Choroid plexus epithelial cell (primary cell): ENCODE results near the gene TNIP3.
"Not testable (repeated sequence)": the region's sequence is repeated elsewhere in the genome, so short reads cannot be mapped to it uniquely, and the experiment has no call there.

Source experiments
- DNase-seq: peaks from one replicate; pipeline ENCODE4 v3.0.0-alpha.2; 2010; ENCODE audit warnings: low read depth
- H3K4me3 ChIP-seq: 2 replicates; pipeline ENCODE4 v1.5.1; 2011; ENCODE audit warnings: low read depth, mild to moderate bottlenecking, control low read depth, low read length, moderate library complexity
- CTCF ChIP-seq: conservative IDR thresholded peaks from 2 replicates; pipeline ENCODE4 v1.5.1; 2011; ENCODE audit warnings: low read depth, mild to moderate bottlenecking, control low read depth, inconsistent platforms, low read length, moderate library complexity

TNIP3 gene

GRCh38 chr4:121180558-121180957 is 16.4 kb upstream of the TNIP3 start:
- no peak for DNase-seq
- no peak for TF ChIP-seq CTCF
- no peak overlapping the region for H3K4me3 ChIP-seq

DNA sequence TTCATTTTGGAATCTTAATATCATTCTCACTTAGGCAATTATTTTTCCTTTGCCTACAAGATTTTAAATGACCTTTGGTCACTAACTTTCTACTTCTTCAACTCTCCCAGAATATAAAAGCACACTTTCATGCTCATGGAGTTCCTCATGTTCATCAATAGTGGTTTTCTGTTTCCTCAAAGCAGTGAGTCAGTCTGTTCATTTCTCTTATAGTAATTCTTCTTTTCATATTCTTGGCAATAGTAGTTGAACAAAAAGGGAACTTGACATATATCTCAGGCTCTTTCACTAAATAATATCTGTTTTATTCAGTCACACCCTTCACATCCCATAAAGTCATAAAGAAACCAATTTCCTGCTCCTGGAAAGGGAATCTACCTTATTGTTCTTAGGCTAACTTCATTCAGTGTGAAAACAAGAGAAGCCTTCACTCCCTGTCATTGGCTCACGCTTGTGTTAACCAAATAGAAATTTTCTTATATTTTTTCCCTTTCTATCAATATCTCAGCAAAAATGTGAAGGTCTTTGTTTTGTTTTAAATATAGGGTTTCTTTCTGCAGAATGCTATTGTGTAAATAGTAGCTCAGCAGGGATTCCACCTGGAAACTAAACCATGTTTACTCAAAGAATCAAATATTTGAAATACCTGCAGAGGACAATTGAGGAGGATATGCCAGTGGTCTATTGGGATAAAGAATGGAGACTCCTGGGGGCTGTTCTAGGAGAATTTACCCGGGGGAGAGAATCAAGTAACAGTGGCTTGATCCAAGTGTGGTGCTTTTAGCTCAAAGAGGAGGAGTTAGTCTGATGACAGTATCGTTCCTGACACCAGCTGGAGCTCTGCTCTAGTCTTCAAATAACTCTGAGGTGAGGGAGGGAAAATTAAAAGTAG is 13.4 kb upstream of the TNIP3 start:
- TF ChIP-seq CTCF: no peak
- peak; percentile 49 for DNase-seq
- no peak overlapping the region for H3K4me3 ChIP-seq

- no peak overlapping the region for H3K4me3 ChIP-seq
- no peak for DNase-seq
Measured at GRCh38 chr4:121176082-121176934, 12.2 kb upstream of the TNIP3 start.

DNA sequence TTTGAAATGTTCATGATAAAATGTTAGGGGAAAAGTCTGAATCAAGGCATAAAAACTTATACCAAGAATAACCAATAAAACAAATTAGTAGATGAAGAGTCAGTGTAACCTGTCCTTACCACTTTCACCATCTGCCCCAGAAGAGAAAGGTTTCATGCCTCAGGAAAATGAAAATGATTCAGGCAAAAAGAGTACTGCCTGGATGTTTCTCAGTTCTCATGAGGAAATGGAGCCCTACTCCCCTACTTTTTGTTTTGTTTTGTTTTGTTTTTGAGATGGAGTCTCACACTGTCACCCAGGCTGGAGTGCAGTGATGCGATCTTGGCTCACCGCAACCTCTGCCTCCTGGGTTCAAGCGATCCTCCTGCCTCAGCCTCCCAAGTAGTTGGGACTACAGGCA is 7.4 kb upstream of the TNIP3 start:
- not testable (repeated sequence) for DNase-seq, H3K4me3 ChIP-seq

More at GRCh38 chr4:121176082-121176934, 12.2 kb upstream of the TNIP3 start:
- no peak for TF ChIP-seq CTCF

GRCh38 chr4:121168446-121169281 is 4.5 kb upstream of the TNIP3 start:
- no peak overlapping the region for H3K4me3 ChIP-seq
- TF ChIP-seq CTCF: no peak
- DNase-seq: no peak

GRCh38 chr4:121166976-121167375 is 2.9 kb upstream of the TNIP3 start:
- DNase-seq: no peak
- H3K4me3 ChIP-seq: no peak overlapping the region
- TF ChIP-seq CTCF: no peak

DNA sequence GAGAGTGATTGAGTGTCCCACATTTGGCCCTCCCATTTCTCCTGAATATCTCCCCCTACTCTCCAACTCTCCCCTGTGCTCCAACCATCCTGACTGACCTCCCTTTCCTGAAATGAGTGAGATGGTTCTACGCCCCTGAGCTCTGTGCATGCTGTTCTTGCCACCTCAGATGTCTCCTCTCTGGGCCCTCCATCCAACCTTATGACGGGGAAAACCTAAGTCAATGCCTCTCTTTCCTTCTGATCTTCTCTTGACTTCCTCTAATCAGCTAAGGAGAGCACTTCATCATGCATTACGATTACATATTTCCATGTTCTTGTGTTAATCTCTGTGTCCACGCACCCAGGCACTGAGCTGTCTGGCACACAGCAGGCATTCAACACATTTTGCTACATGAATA is 1.1 kb upstream of the TNIP3 start:
- no peak for TF ChIP-seq CTCF
- H3K4me3 ChIP-seq: no peak overlapping the region
- no peak for DNase-seq
